H1 (cell line): ENCODE measurements around the gene E2F3. TPM values are rescaled to one million over a fixed set of nuclear protein-coding genes. Genes with fewer than 3 reads are reported as not detected.

Experiments used
- CTCF ChIA-PET: fragments of 300-600 bp; sonication (Branson Sonifier 250); formaldehyde crosslinking; loops from one replicate; lab custom pipeline; 2021; ENCODE audit not compliant: partially characterized antibody; lab: Charles Lee
- POLR2A ChIA-PET: fragments of 300-600 bp; sonication (Branson Sonifier 250); formaldehyde crosslinking; loops from one replicate; lab custom pipeline; 2021; ENCODE audit warnings: inconsistent platforms; ENCODE audit not compliant: partially characterized antibody; lab: Charles Lee
- DNase-seq, 2 experiments: peaks; one replicate each; pipeline versions ENCODE4 v3.0.0 to v3.0.0-alpha.2; 2010 to 2022; ENCODE audit warnings: low spot score in 2 of 2, low read depth in 1 of 2, mixed read lengths in 1 of 2
- FAIRE-seq: peaks from 2 replicates; lab custom pipeline; 2011; peaks lifted over from hg19 to GRCh38; lab: Jason Lieb, UNC
- H2AFZ ChIP-seq: 2 replicates; pipeline ENCODE4 v1.8.1; 2012; ENCODE audit warnings: low read length, inconsistent platforms
- H2AK5ac ChIP-seq: 2 replicates; pipeline ENCODE4 v1.6.1; 2013; ENCODE audit warnings: low read depth, low read length
- H2BK120ac ChIP-seq: replicated peaks from 2 replicates; pipeline ENCODE3; 2013; ENCODE audit warnings: low read depth, low read length, inconsistent platforms
- H2BK12ac ChIP-seq: 2 replicates; pipeline ENCODE4 v1.6.1; 2013; ENCODE audit warnings: low read depth, low read length
- H2BK15ac ChIP-seq: 2 replicates; pipeline ENCODE4 v1.6.1; 2013; ENCODE audit warnings: low read length
- H2BK20ac ChIP-seq: 2 replicates; pipeline ENCODE4 v1.6.1; 2013; ENCODE audit warnings: low read length
- H2BK5ac ChIP-seq: 2 replicates; pipeline ENCODE4 v1.6.1; 2013; ENCODE audit warnings: low read depth, low read length
- H3K14ac ChIP-seq: 2 replicates; pipeline ENCODE4 v1.6.1; 2013; ENCODE audit warnings: inconsistent platforms; ENCODE audit not compliant: insufficient read length
- H3K18ac ChIP-seq: 2 replicates; pipeline ENCODE4 v1.6.1; 2013; ENCODE audit warnings: low read length; ENCODE audit errors: extremely low read depth
- H3K23ac ChIP-seq: 2 replicates; pipeline ENCODE4 v1.6.1; 2013; ENCODE audit warnings: inconsistent platforms; ENCODE audit not compliant: insufficient read length
- H3K23me2 ChIP-seq: 2 replicates; pipeline ENCODE4 v1.6.1; 2013; ENCODE audit warnings: low read depth, low read length
- H3K27ac ChIP-seq: 2 replicates; pipeline ENCODE4 v1.6.1; 2011; ENCODE audit warnings: low read depth, low read length, inconsistent platforms
- H3K27me3 ChIP-seq, 4 experiments: replicated peaks in 1 of 4; 1 replicate in 1 of 4; 2 replicates in 3 of 4; pipeline versions ENCODE4 v1.6.1 to v1.8.1; 2011 to 2013; ENCODE audit warnings: low read length in 3 of 4, mild to moderate bottlenecking in 3 of 4, inconsistent platforms in 2 of 4, mixed read lengths in 2 of 4, moderate library complexity in 1 of 4; ENCODE audit not compliant: control insufficient read depth in 3 of 4, insufficient read depth in 3 of 4; ENCODE audit errors: extremely low read depth in 1 of 4
- H3K36me3 ChIP-seq, 4 experiments: 2 replicates each; pipeline versions ENCODE4 v1.6.1 to v1.8.1; 2011 to 2013; ENCODE audit warnings: mild to moderate bottlenecking in 4 of 4, low read length in 3 of 4, moderate library complexity in 2 of 4, control low read depth in 1 of 4, inconsistent platforms in 1 of 4; ENCODE audit not compliant: insufficient read depth in 4 of 4, control insufficient read depth in 2 of 4
- H3K4ac ChIP-seq: replicated peaks from 2 replicates; pipeline ENCODE3; 2013; ENCODE audit warnings: low read length, low read depth, mixed read lengths, inconsistent platforms; ENCODE audit not compliant: insufficient read length
- H3K4me1 ChIP-seq, 4 experiments: replicated peaks in 1 of 4; 1 replicate in 1 of 4; 2 replicates in 3 of 4; pipeline versions ENCODE4 v1.6.1 to v1.8.1; 2011 to 2013; ENCODE audit warnings: low read length in 3 of 4, inconsistent platforms in 2 of 4, mixed read lengths in 1 of 4; ENCODE audit not compliant: insufficient read depth in 4 of 4, control insufficient read depth in 3 of 4
- H3K4me2 ChIP-seq, 2 experiments: 2 replicates each; pipeline versions ENCODE4 v1.6.1 to v1.8.1; 2011 to 2013; ENCODE audit warnings: low read depth in 2 of 2, low read length in 2 of 2, control low read depth in 1 of 2, inconsistent platforms in 1 of 2, mild to moderate bottlenecking in 1 of 2; ENCODE audit not compliant: insufficient read depth in 1 of 2
- H3K4me3 ChIP-seq, 4 experiments: fragments of 200-600, 300-600 bp in 1 of 4; sonication (generic), shearing (Covaris generic), sonication (Bioruptor Twin) in 1 of 4; 2 replicates each; pipeline versions ENCODE4 v1.5.1 to v1.8.1; 2011 to 2016; ENCODE audit warnings: low read length in 4 of 4, low read depth in 3 of 4, control low read depth in 2 of 4, inconsistent platforms in 2 of 4, mild to moderate bottlenecking in 2 of 4, mixed read lengths in 1 of 4, moderate library complexity in 1 of 4; ENCODE audit not compliant: insufficient read depth in 2 of 4; ENCODE audit errors: extremely low read depth in 1 of 4
- H3K56ac ChIP-seq: replicated peaks from 2 replicates; pipeline ENCODE3; 2013; ENCODE audit warnings: low read depth, mild to moderate bottlenecking, mixed read lengths, low read length, inconsistent platforms; ENCODE audit not compliant: insufficient read length
- H3K79me1 ChIP-seq: 2 replicates; pipeline ENCODE4 v1.6.1; 2013; ENCODE audit warnings: low read depth, low read length, control low read depth
- H3K79me2 ChIP-seq, 2 experiments: 2 replicates each; pipeline versions ENCODE4 v1.6.1 to v1.8.1; 2012 to 2013; ENCODE audit warnings: low read length in 2 of 2, mild to moderate bottlenecking in 2 of 2, inconsistent platforms in 1 of 2; ENCODE audit not compliant: insufficient read depth in 2 of 2, control insufficient read depth in 1 of 2
- H3K9ac ChIP-seq, 4 experiments: replicated peaks in 1 of 4; 1 replicate in 1 of 4; 2 replicates in 3 of 4; pipeline versions ENCODE4 v1.6.1 to v1.8.1; 2011 to 2013; ENCODE audit warnings: low read depth in 3 of 4, low read length in 3 of 4, control low read depth in 2 of 4, mild to moderate bottlenecking in 2 of 4, moderate library complexity in 2 of 4, inconsistent platforms in 1 of 4; ENCODE audit errors: extremely low read depth in 1 of 4
- H3K9me3 ChIP-seq, 2 experiments: 2 replicates each; pipeline versions ENCODE4 v1.6.1 to v1.8.1; 2012 to 2013; ENCODE audit warnings: mild to moderate bottlenecking in 2 of 2, moderate library complexity in 2 of 2, control low read depth in 1 of 2, inconsistent platforms in 1 of 2, low read depth in 1 of 2, low read length in 1 of 2, mixed read lengths in 1 of 2; ENCODE audit not compliant: insufficient read depth in 2 of 2
- H4K20me1 ChIP-seq, 2 experiments: replicated peaks in 1 of 2; 2 replicates each; pipeline versions ENCODE3 to v1.8.1; 2011 to 2013; ENCODE audit warnings: inconsistent platforms in 2 of 2, low read length in 2 of 2, mild to moderate bottlenecking in 1 of 2; ENCODE audit not compliant: insufficient read depth in 2 of 2, control insufficient read depth in 1 of 2
- H4K5ac ChIP-seq: 2 replicates; pipeline ENCODE4 v1.6.1; 2013; ENCODE audit warnings: low read length, low read depth, mixed read lengths, inconsistent platforms; ENCODE audit not compliant: insufficient read length
- H4K8ac ChIP-seq: 2 replicates; pipeline ENCODE4 v1.8.0; 2013; ENCODE audit warnings: mild to moderate bottlenecking, moderate library complexity, low read length, inconsistent platforms; ENCODE audit not compliant: insufficient read depth; ENCODE audit errors: extremely low read depth
- H4K91ac ChIP-seq: replicated peaks from 2 replicates; pipeline ENCODE3; 2013; ENCODE audit warnings: low read length, mixed read lengths, inconsistent platforms; ENCODE audit not compliant: insufficient read length
- ASH2L ChIP-seq: fragments of 200-600, 300-600 bp; sonication (generic); IDR thresholded peaks from one replicate; pipeline ENCODE4 v1.7.1; 2017; ENCODE audit warnings: low read length
- MAFK ChIP-seq: IDR thresholded peaks from 2 replicates; pipeline ENCODE4 v1.6.1; 2012; ENCODE audit warnings: low read depth, mild to moderate bottlenecking, improper control_type of control experiment, low read length
- SAP30 ChIP-seq: fragments of 300-600 bp; sonication (generic); IDR thresholded peaks from 2 replicates; pipeline ENCODE4 v1.7.1; 2012; ENCODE audit warnings: low read length, moderate library complexity, mild to moderate bottlenecking, inconsistent platforms; ENCODE audit not compliant: insufficient read depth, insufficient replicate concordance
- SUZ12 ChIP-seq: fragments of 200-600 bp; sonication (generic); IDR thresholded peaks from 2 replicates; pipeline ENCODE4 v1.6.1; 2012; ENCODE audit warnings: mild to moderate bottlenecking, inconsistent platforms, low read length, moderate library complexity, mixed read lengths
- WGBS, 2 experiments: shearing (Covaris generic) in 1 of 2; methylation state at CpG; one replicate each; pipeline versions ENCODE4 v1.1.6 to v1.1.7; 2013 to 2015; ENCODE audit warnings: low lambda C conversion rate in 2 of 2, mixed read lengths in 2 of 2, inconsistent platforms in 1 of 2, low coverage in 1 of 2, missing lambda C conversion rate in 1 of 2; ENCODE audit not compliant: insufficient replicate concordance in 2 of 2, insufficient coverage in 1 of 2, insufficient read length in 1 of 2; ENCODE audit errors: extremely low coverage in 1 of 2, missing lambda C conversion rate in 1 of 2; 5-methylcytosine and 5-hydroxymethylcytosine counted together
- polyA plus RNA-seq, 7 experiments: library from polyadenylated mRNA; depleted of rRNA in 3 of 7; stranded (reverse) in 5 of 7; unstranded in 2 of 7; fragments of >200 nt in 5 of 7; fragments of 200-250 nt in 2 of 7; gene quantifications; 1 replicate in 5 of 7; 2 replicates in 1 of 7; 4 replicates in 1 of 7; pipeline versions ENCODE4 v1.2.1 to v1.2.3, GENCODE V29; 2011 to 2013; ENCODE audit warnings: missing spikeins in 2 of 7, mixed read lengths in 2 of 7
- total RNA-seq: library from RNA; stranded (reverse); fragmentation: NEBNext Ultra II Directional; extraction: Animal tissue kit (Norgen Biotek cat#: 25700); gene quantifications from 2 replicates; pipeline ENCODE4 v1.2.1, GENCODE V29; 2021
- TF ChIP-seq, protein P1 (sequence below), 3 experiments: IDR thresholded peaks; 1 replicate in 2 of 3; 2 replicates in 1 of 3; pipeline versions ENCODE4 v1.5.1 to v1.6.1; 2011; ENCODE audit warnings: low read length in 3 of 3, mild to moderate bottlenecking in 3 of 3, inconsistent platforms in 2 of 3, low read depth in 1 of 3, moderate library complexity in 1 of 3; ENCODE audit not compliant: insufficient read depth in 1 of 3; ENCODE audit errors: control extremely low read depth in 1 of 3
- TF ChIP-seq, protein P2 (sequence below): IDR thresholded peaks from 2 replicates; pipeline ENCODE4 v1.6.1; 2012; ENCODE audit warnings: low read length, inconsistent platforms

The E2F3 gene
- total and polyA plus RNA-seq, 2 of the 8 experiments (the other 6 are each of a cell fraction or from before 2014, with no cell fraction given), result 14.9 to 42.2 TPM

DNA sequence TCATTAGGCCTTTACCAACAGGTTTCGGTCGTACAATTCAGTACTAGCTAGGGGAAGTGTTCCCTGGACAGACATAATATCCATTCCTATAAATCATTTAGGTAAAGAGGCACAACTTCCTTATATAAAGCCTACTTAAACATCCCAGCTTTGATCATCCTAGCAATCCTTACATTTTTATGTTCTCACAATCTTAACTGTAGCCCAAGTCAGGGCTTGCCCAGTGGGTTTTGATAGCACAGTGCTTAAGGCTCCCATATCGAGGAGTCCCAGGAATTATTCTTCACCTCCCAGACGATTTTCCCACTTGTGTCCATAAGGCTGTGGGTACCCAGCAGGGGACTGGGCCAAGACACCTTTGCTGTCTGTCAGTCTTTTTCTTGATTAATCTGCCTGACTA, 63.2 kb downstream of the E2F3 start:
- WGBS, 2 experiments, result 95% methylated on average over 4 of the region's 4 CpGs; no CpG with 5 or more reads in 1 of the 2 experiments
- Histone ChIP-seq H3K79me1 (peaks cover 5% of the 10 kb centered on the region), H4K20me1 (peaks cover 0 to 2% of the 10 kb centered on the region in 2 experiments), H3K4me1 (peaks cover 3 to 24% (median 17%) of the 10 kb centered on the region in 4 experiments; a peak in 5 of 7 replicates), H2BK5ac (no peak overlapping the region), H3K36me3 (peaks cover 0 to 2% (median 0%) of the 10 kb centered on the region in 4 experiments; a peak in 2 of 8 replicates), H3K27ac (no peak overlapping the region), H3K9me3 (no peaks in the 10 kb centered on the region), H2BK20ac (no peak overlapping the region), H4K91ac (no peak overlapping the region), H3K4me3 (no peak overlapping the region), H3K23ac (no peak overlapping the region), H3K14ac (no peak overlapping the region), H3K79me2 (peaks cover 0 to 79% of the 10 kb centered on the region in 2 experiments; a peak in 3 of 4 replicates), H3K4me2 (no peak overlapping the region), H3K27me3 (no peaks in the 10 kb centered on the region), H3K23me2 (no peaks in the 10 kb centered on the region), H4K8ac (no peak overlapping the region), H3K9ac (no peak overlapping the region), H2AK5ac (no peak overlapping the region), H2BK15ac (no peak overlapping the region), H3K18ac (no peak overlapping the region), H2BK12ac (no peak overlapping the region), H4K5ac (no peak overlapping the region), H3K56ac (no peak overlapping the region), H3K4ac (no peak overlapping the region), H2AFZ (no peak overlapping the region), H2BK120ac (no peak overlapping the region)
- POLR2A ChIA-PET, result interaction anchor here (1.2 kb wide), 1 partner anchor 61 kb away, joined by 4 read pairs; no protein-coding TSS in a partner anchor
- CTCF ChIA-PET, result interaction anchor here (1.2 kb wide), 1 partner anchor 65 kb away, joined by 4 read pairs; no protein-coding TSS in a partner anchor
- TF ChIP-seq, protein P1, sequence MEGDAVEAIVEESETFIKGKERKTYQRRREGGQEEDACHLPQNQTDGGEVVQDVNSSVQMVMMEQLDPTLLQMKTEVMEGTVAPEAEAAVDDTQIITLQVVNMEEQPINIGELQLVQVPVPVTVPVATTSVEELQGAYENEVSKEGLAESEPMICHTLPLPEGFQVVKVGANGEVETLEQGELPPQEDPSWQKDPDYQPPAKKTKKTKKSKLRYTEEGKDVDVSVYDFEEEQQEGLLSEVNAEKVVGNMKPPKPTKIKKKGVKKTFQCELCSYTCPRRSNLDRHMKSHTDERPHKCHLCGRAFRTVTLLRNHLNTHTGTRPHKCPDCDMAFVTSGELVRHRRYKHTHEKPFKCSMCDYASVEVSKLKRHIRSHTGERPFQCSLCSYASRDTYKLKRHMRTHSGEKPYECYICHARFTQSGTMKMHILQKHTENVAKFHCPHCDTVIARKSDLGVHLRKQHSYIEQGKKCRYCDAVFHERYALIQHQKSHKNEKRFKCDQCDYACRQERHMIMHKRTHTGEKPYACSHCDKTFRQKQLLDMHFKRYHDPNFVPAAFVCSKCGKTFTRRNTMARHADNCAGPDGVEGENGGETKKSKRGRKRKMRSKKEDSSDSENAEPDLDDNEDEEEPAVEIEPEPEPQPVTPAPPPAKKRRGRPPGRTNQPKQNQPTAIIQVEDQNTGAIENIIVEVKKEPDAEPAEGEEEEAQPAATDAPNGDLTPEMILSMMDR (IDR thresholded peaks at IDR 0.05; ENCODE audit: control extremely low read depth in 1 of 3, insufficient read depth in 1 of 3, low read depth in 1 of 3, low read length in 3 of 3), result no peak
- TF ChIP-seq MAFK, result no peak
- no peak for TF ChIP-seq SUZ12
- TF ChIP-seq, protein P2, sequence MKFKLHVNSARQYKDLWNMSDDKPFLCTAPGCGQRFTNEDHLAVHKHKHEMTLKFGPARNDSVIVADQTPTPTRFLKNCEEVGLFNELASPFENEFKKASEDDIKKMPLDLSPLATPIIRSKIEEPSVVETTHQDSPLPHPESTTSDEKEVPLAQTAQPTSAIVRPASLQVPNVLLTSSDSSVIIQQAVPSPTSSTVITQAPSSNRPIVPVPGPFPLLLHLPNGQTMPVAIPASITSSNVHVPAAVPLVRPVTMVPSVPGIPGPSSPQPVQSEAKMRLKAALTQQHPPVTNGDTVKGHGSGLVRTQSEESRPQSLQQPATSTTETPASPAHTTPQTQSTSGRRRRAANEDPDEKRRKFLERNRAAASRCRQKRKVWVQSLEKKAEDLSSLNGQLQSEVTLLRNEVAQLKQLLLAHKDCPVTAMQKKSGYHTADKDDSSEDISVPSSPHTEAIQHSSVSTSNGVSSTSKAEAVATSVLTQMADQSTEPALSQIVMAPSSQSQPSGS, result no peak
- TF ChIP-seq SAP30, result no peak
- TF ChIP-seq ASH2L, result no peak
- DNase-seq, result no peak
- no peak for FAIRE-seq
